ENCODE measurements around the gene CMTM8.

GRCh38 chr3:32413845-32414521, 175.5 kb downstream of the CMTM8 start:
- no peak for TF ChIP-seq CTCF (IDR thresholded peaks at IDR 0.05; ENCODE audit: low read depth, low read length)
- TF ChIP-seq POLR2A (IDR thresholded peaks at IDR 0.05; ENCODE audit: extremely low read depth, insufficient read length) = no peak
- TF ChIP-seq MAX (IDR thresholded peaks at IDR 0.05; ENCODE audit: low read depth, low read length) = no peak

Measured in NB4 (cell line).